ENCODE measurements around the gene PTPRC.

PTPRC gene

GRCh38 chr1:198797656-198798055 lies 158.8 kb downstream of the PTPRC start:
- no peak overlapping the region for H3K4me3 Mint-ChIP-seq
- H3K9me3 Mint-ChIP-seq, result peaks cover 31% of the 10 kb centered on the region
- no peak for TF ChIP-seq CTCF (IDR thresholded peaks at IDR 0.05; ENCODE audit: unreplicated experiment in 3 of 3)
- no peak overlapping the region for H3K27ac Mint-ChIP-seq
- H3K36me3 Mint-ChIP-seq (ENCODE audit: low read depth), result peaks cover 25% of the 10 kb centered on the region
- no peaks in the 10 kb centered on the region for H3K4me1 Mint-ChIP-seq
- no peaks in the 10 kb centered on the region for H3K27me3 Mint-ChIP-seq (ENCODE audit: low read depth)

- Mint-ChIP-seq H3K4me3 (no peak overlapping the region), H3K36me3 (ENCODE audit: low read depth) (peaks cover 25% of the 10 kb centered on the region), H3K27me3 (ENCODE audit: low read depth) (no peaks in the 10 kb centered on the region), H3K9me3 (peaks cover 31% of the 10 kb centered on the region), H3K4me1 (peaks cover 4% of the 10 kb centered on the region), H3K27ac (no peak overlapping the region)
- no peak for TF ChIP-seq CTCF (IDR thresholded peaks at IDR 0.05; ENCODE audit: unreplicated experiment in 3 of 3)
These were observed 160.1 kb downstream of the PTPRC start for GRCh38 chr1:198798923-198799386.

GRCh38 chr1:198805498-198806151 lies 166.8 kb downstream of the PTPRC start:
- peaks cover 11% of the 10 kb centered on the region for H3K4me1 Mint-ChIP-seq
- peaks cover 21% of the 10 kb centered on the region for H3K36me3 Mint-ChIP-seq (ENCODE audit: low read depth)
- TF ChIP-seq CTCF (IDR thresholded peaks at IDR 0.05; ENCODE audit: unreplicated experiment in 3 of 3), result no peak
- no peak overlapping the region for H3K27ac Mint-ChIP-seq
- H3K9me3 Mint-ChIP-seq, result peaks cover 2% of the 10 kb centered on the region
- H3K4me3 Mint-ChIP-seq, result no peak overlapping the region
- H3K27me3 Mint-ChIP-seq (ENCODE audit: low read depth), result no peaks in the 10 kb centered on the region

DNA sequence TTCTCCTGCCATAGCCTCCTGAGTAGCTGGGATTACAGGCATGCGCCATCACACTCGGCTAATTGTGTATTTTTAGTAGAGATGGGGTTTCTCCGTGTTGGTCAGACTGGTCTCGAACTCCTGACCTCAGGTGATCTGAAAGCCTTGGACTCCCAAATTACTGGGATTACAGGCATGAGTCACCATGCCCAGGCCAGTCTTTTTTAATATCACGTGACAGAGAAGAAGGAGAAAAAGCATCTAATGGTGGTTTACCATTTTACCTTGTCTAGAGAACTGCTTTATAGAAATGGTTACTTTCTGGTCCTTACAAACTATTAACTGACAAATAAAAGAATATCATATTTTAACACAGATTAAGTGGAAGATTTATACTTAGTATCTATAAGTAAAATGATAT lies 168.0 kb downstream of the PTPRC start:
- no peak overlapping the region for H3K4me3 Mint-ChIP-seq
- H3K27me3 Mint-ChIP-seq (ENCODE audit: low read depth), result no peaks in the 10 kb centered on the region
- H3K9me3 Mint-ChIP-seq, result peaks cover 3% of the 10 kb centered on the region
- TF ChIP-seq CTCF (IDR thresholded peaks at IDR 0.05; ENCODE audit: unreplicated experiment in 3 of 3), result no peak
- H3K27ac Mint-ChIP-seq, result no peak overlapping the region
- H3K4me1 Mint-ChIP-seq, result peaks cover 15% of the 10 kb centered on the region
- peaks cover 25% of the 10 kb centered on the region for H3K36me3 Mint-ChIP-seq (ENCODE audit: low read depth)
